Liver (tissue), 9 donors: ENCODE measurements around the gene BCKDHA. TPM values are rescaled to one million over a fixed set of nuclear protein-coding genes. Genes with fewer than 3 reads are reported as not detected.

ENCODE experiments used
- DNase-seq: peaks from one replicate; pipeline ENCODE4 v3.0.0-alpha.2; 2017; ENCODE audit warnings: low spot score
- H3K27ac ChIP-seq, 2 donors: one replicate each; pipeline ENCODE4 v1.7.0; 2013; ENCODE audit warnings: inconsistent platforms in 2 of 2, low read length in 2 of 2, control low read depth in 1 of 2, low read depth in 1 of 2, mild to moderate bottlenecking in 1 of 2
- H3K27me3 ChIP-seq, 4 donors: one replicate each; pipeline versions ENCODE4 v1.6.1 to v1.7.0; 2013; ENCODE audit warnings: low read length in 3 of 4, inconsistent platforms in 1 of 4, mild to moderate bottlenecking in 1 of 4, moderate library complexity in 1 of 4; ENCODE audit not compliant: control insufficient read depth in 4 of 4, insufficient read depth in 4 of 4
- H3K36me3 ChIP-seq, 4 donors: one replicate each; pipeline versions ENCODE4 v1.6.1 to v1.7.0; 2013; ENCODE audit warnings: low read length in 3 of 4, mild to moderate bottlenecking in 3 of 4, low read depth in 1 of 4, moderate library complexity in 1 of 4; ENCODE audit not compliant: control insufficient read depth in 4 of 4, insufficient read depth in 3 of 4
- H3K4me1 ChIP-seq, 4 donors: one replicate each; pipeline versions ENCODE4 v1.6.1 to v1.7.0; 2013; ENCODE audit warnings: low read length in 3 of 4, mild to moderate bottlenecking in 3 of 4, moderate library complexity in 1 of 4; ENCODE audit not compliant: control insufficient read depth in 4 of 4, insufficient read depth in 4 of 4
- H3K4me3 ChIP-seq, 3 donors: one replicate each; pipeline versions ENCODE4 v1.6.1 to v1.7.0; 2013; ENCODE audit warnings: low read length in 3 of 3, control low read depth in 1 of 3, low read depth in 1 of 3, mild to moderate bottlenecking in 1 of 3
- H3K9ac ChIP-seq, 2 donors: one replicate each; pipeline ENCODE4 v1.7.0; 2013; ENCODE audit warnings: low read length in 2 of 2, mild to moderate bottlenecking in 2 of 2, moderate library complexity in 2 of 2, control low read depth in 1 of 2, low read depth in 1 of 2
- H3K9me3 ChIP-seq, 4 donors: one replicate each; pipeline versions ENCODE4 v1.6.1 to v1.7.0; 2013; ENCODE audit warnings: low read length in 3 of 4; ENCODE audit not compliant: control insufficient read depth in 4 of 4
- ATF3 ChIP-seq: IDR thresholded peaks from 2 replicates; pipeline ENCODE4 v1.6.1; 2016; ENCODE audit warnings: antibody characterized with exemption
- CTCF ChIP-seq: fragments of 150-350 bp; IDR thresholded peaks from 2 replicates; pipeline ENCODE4 v1.5.1; 2017; ENCODE audit warnings: improper control_type of control experiment, low read depth, low read length; ENCODE audit not compliant: missing input control
- EGR1 ChIP-seq, 2 donors: IDR thresholded peaks; 2 replicates each; pipeline ENCODE4 v1.6.1; 2016 to 2018; ENCODE audit warnings: antibody characterized with exemption in 2 of 2, low read depth in 2 of 2
- FOXA1 ChIP-seq: IDR thresholded peaks from 2 replicates; pipeline ENCODE4 v1.6.1; 2016; ENCODE audit warnings: antibody characterized with exemption
- HNF4G ChIP-seq: IDR thresholded peaks from 2 replicates; pipeline ENCODE4 v1.6.1; 2016; ENCODE audit warnings: antibody characterized with exemption
- NR2F2 ChIP-seq: IDR thresholded peaks from 2 replicates; pipeline ENCODE4 v1.6.1; 2016; ENCODE audit warnings: antibody characterized with exemption
- RXRA ChIP-seq, 2 donors: IDR thresholded peaks; 2 replicates each; pipeline ENCODE4 v1.6.1; 2017 to 2018; ENCODE audit warnings: antibody characterized with exemption in 2 of 2, mild to moderate bottlenecking in 1 of 2
- SP1 ChIP-seq: IDR thresholded peaks from 2 replicates; pipeline ENCODE4 v1.6.1; 2018; ENCODE audit warnings: antibody characterized with exemption, mild to moderate bottlenecking
- TAF1 ChIP-seq: conservative IDR thresholded peaks from 2 replicates; pipeline ENCODE4 v1.6.1; 2016; ENCODE audit warnings: antibody characterized with exemption, mild to moderate bottlenecking
- WGBS: extraction: QIAGEN DNeasy Blood & Tissue Kit; methylation state at CpG from one replicate; pipeline ENCODE4 v1.1.7; 2013; 5-methylcytosine and 5-hydroxymethylcytosine counted together
- polyA plus RNA-seq, 2 donors: library from polyadenylated mRNA; stranded (reverse) in 1 of 2; unstranded in 1 of 2; fragments of 200-250 nt in 1 of 2; fragments of >200 nt in 1 of 2; fragmentation: Nextera tagmentation in 1 of 2; extraction: Ambion mirVana in 1 of 2; gene quantifications; one replicate each; pipeline versions ENCODE4 v1.2.1 to v1.2.3, GENCODE V29; 2013 to 2015
- total RNA-seq, 2 donors: library from RNA; depleted of rRNA; stranded (reverse); fragments of >200 nt; gene quantifications; one replicate each; pipeline ENCODE4 v1.2.3, GENCODE V29; 2014
- TF ChIP-seq, protein P1 (sequence below): IDR thresholded peaks from 2 replicates; pipeline ENCODE4 v1.6.1; 2016; ENCODE audit warnings: antibody characterized with exemption, mild to moderate bottlenecking
- donor health status: healthy.
- donor health status: healthy.
- donor health status: healthy.
- donor health status: healthy.
- donor health status: healthy.

The BCKDHA gene
- total and polyA plus RNA-seq, 4 donors, result 38.5 to 91.4 (median 63.7) TPM

DNA sequence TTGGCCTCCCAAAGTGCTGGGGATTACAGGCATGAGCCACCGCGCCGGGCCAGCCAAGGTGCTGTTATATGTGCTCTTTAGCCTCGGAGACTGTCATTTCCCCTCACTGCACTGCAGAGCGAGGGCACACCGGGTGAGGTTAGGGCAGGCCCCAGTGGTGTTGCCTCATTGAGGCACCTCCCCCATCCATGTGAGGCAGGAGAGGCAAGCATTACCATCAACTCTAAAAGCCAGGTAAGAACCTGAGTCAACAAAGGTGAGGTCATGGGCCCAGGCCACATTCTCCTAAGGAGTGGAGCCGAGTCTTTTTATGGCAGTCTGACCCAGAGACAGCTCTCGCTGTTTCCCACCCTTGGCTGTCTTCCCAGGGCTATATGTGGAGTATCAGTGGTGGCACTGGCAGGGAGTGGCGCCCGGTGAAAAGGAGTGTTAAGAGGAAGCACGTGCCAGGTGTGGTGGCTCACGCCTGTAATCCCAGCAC lies 18.6 kb downstream of the BCKDHA start:
- TF ChIP-seq EGR1 (IDR thresholded peaks at IDR 0.05; ENCODE audit: low read depth in 2 of 2) (no peak), NR2F2 (no peak), SP1 (no peak), ATF3 (no peak), TAF1 (no peak)
- TF ChIP-seq, protein P1, sequence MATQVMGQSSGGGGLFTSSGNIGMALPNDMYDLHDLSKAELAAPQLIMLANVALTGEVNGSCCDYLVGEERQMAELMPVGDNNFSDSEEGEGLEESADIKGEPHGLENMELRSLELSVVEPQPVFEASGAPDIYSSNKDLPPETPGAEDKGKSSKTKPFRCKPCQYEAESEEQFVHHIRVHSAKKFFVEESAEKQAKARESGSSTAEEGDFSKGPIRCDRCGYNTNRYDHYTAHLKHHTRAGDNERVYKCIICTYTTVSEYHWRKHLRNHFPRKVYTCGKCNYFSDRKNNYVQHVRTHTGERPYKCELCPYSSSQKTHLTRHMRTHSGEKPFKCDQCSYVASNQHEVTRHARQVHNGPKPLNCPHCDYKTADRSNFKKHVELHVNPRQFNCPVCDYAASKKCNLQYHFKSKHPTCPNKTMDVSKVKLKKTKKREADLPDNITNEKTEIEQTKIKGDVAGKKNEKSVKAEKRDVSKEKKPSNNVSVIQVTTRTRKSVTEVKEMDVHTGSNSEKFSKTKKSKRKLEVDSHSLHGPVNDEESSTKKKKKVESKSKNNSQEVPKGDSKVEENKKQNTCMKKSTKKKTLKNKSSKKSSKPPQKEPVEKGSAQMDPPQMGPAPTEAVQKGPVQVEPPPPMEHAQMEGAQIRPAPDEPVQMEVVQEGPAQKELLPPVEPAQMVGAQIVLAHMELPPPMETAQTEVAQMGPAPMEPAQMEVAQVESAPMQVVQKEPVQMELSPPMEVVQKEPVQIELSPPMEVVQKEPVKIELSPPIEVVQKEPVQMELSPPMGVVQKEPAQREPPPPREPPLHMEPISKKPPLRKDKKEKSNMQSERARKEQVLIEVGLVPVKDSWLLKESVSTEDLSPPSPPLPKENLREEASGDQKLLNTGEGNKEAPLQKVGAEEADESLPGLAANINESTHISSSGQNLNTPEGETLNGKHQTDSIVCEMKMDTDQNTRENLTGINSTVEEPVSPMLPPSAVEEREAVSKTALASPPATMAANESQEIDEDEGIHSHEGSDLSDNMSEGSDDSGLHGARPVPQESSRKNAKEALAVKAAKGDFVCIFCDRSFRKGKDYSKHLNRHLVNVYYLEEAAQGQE, result no peak
- H3K9ac ChIP-seq, result no peak overlapping the region
- no peak overlapping the region for H3K4me3 ChIP-seq
- DNase-seq, result no peak
- H3K4me1 ChIP-seq, result peaks cover 0 to 8% (median under 1%) of the 10 kb centered on the region in 4 donors
- no peak overlapping the region for H3K27ac ChIP-seq
- peaks cover 7 to 75% (median 45%) of the 10 kb centered on the region in 4 donors for H3K36me3 ChIP-seq
- H3K27me3 ChIP-seq, result no peaks in the 10 kb centered on the region
- H3K9me3 ChIP-seq, result no peaks in the 10 kb centered on the region
- WGBS, result 86% methylated on average over 12 of the region's 12 CpGs

DNA sequence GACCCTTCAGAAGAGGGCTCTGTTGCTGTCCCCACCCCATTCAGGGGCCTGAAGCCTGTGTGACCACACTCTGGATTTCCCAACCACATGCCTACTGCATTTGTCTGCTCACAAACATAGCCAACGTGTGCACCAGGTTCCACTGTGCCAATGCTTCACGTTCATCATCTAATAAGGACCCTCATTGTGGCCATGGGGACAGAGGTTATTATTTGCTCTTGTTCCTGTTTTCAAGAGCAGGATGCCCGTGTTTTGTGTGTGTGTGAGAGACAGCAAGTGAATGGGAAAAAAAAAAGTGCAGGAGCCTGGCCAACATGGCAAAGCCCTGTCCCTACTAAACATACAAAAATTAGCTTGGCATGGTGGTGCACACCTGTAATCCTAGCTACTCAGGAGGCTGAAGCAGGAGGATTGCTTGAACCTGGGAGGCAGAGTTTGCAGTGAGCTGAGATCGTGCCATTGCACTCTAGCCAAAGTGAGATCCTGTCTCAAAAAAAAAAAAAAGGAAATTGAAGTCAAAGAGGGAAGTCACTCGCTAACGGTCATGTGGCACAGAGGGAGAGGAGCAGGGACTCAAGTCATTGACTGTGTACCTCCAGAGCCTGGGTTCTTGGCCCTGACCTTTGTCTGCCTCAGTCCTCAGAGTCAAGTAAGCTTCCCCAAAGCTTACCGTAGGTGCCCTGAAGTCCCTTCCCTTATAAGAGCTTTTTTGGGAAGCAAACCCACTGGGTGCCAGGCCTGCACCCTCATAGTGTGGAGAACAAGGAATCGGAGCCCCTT lies 22.7 kb downstream of the BCKDHA start:
- no peak for DNase-seq
- H3K36me3 ChIP-seq, result peaks cover 13 to 74% (median 36%) of the 10 kb centered on the region in 4 donors

DNA sequence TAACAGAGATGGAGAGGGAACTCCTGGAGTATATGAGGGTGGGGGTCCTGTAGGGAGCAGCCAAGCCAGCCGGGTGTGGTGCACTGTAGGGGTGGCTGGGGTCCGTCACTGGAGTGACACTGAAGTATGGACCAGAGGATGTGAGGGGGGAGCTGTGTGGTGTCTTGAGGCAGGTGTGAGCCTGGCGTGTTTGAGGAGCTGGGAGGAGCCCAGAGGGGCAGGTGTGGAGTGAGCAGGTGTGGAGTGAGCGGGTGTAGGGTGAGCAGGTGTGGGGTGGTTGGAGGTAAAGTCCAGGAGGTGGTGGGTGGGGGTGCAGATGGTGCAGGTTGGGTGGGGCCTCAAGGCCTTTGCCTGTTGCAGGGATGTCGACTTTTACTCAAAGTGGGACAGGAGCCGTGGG lies 23.7 kb downstream of the BCKDHA start:
- Histone ChIP-seq H3K4me1 (peaks cover 0 to 8% (median 0%) of the 10 kb centered on the region in 4 donors), H3K9me3 (no peaks in the 10 kb centered on the region), H3K9ac (no peak overlapping the region), H3K4me3 (no peak overlapping the region), H3K27me3 (no peaks in the 10 kb centered on the region), H3K27ac (no peak overlapping the region), H3K36me3 (peaks cover 13 to 76% (median 34%) of the 10 kb centered on the region in 4 donors)
- no peak for DNase-seq
- WGBS, result 89% methylated on average over 6 of the region's 6 CpGs
- TF ChIP-seq ATF3 (no peak), HNF4G (no peak), FOXA1 (no peak), CTCF (no peak), RXRA (IDR thresholded peaks at IDR 0.05) (no peak), SP1 (no peak)
- TF ChIP-seq, protein P1, result no peak

More for the DNA sequence above, 22.7 kb downstream of the BCKDHA start:
- no peak overlapping the region for H3K27ac ChIP-seq
- no peak overlapping the region for H3K9ac ChIP-seq
- no peak overlapping the region for H3K4me3 ChIP-seq
- peaks cover 0 to 8% (median 0%) of the 10 kb centered on the region in 4 donors for H3K4me1 ChIP-seq
- 81% methylated on average over 8 of the region's 8 CpGs for WGBS
- H3K27me3 ChIP-seq, result no peaks in the 10 kb centered on the region
- H3K9me3 ChIP-seq, result no peaks in the 10 kb centered on the region
- TF ChIP-seq NR2F2, result no peak
